ENCODE results near the gene ALPI. TPM values are rescaled to one million over a fixed set of nuclear protein-coding genes. Genes with fewer than 3 reads are reported as not detected.

ALPI gene
- total and polyA plus RNA-seq, 12 donors = not detected

GRCh38 chr2:232473467-232473890 lies 17.5 kb downstream of the ALPI start:
- WGBS, 4 donors = 39 to 71% (median 44%) methylated on average over 2 to 6 of the region's 6 CpGs
- Histone ChIP-seq H3K4me3 (no peak overlapping the region), H3K9me3 (replicated peaks in 1 of 3) (no peaks in the 10 kb centered on the region), H3K4me1 (replicated peaks in 1 of 2) (no peaks in the 10 kb centered on the region), H3K36me3 (replicated peaks in 1 of 2) (no peaks in the 10 kb centered on the region), H3K27ac (no peak overlapping the region), H3K27me3 (no peaks in the 10 kb centered on the region)
- intact Hi-C loops (cut with DNase I) = no loop called here
- peak in 6 of 7 donors; percentile 11 to 67 (median 54) for DNase-seq
- TF ChIP-seq CTCF (IDR thresholded peaks at IDR 0.05) (no peak), POLR2A (IDR thresholded peaks at IDR 0.05) (no peak)

GRCh38 chr2:232476045-232476444 lies 20.1 kb downstream of the ALPI start:
- DNase-seq = peak in 1 of 7 donors; percentile 8
- 64 to 90% (median 75%) methylated on average over 2 of the region's 2 CpGs for WGBS, 4 donors
- H3K36me3 ChIP-seq (replicated peaks in 1 of 2) = no peaks in the 10 kb centered on the region
- no peak overlapping the region for H3K27ac ChIP-seq
- no peak overlapping the region for H3K4me3 ChIP-seq
- no peaks in the 10 kb centered on the region for H3K27me3 ChIP-seq
- TF ChIP-seq POLR2A (IDR thresholded peaks at IDR 0.05) = no peak
- TF ChIP-seq CTCF (IDR thresholded peaks at IDR 0.05) = no peak
- no peaks in the 10 kb centered on the region for H3K4me1 ChIP-seq (replicated peaks in 1 of 2)
- H3K9me3 ChIP-seq (replicated peaks in 1 of 3) = no peaks in the 10 kb centered on the region
- intact Hi-C loops (cut with DNase I) = no loop called here

- H3K27ac ChIP-seq = no peak overlapping the region
- H3K9me3 ChIP-seq (replicated peaks in 1 of 3) = no peaks in the 10 kb centered on the region
- no peaks in the 10 kb centered on the region for H3K36me3 ChIP-seq (replicated peaks in 1 of 2)
- intact Hi-C loops (cut with DNase I) = no loop called here
- WGBS, 4 donors = 86 to 95% (median 93%) methylated on average over 5 to 7 of the region's 7 CpGs
- no peaks in the 10 kb centered on the region for H3K4me1 ChIP-seq (replicated peaks in 1 of 2)
- H3K27me3 ChIP-seq = no peaks in the 10 kb centered on the region
- DNase-seq = peak in 1 of 7 donors; percentile 7
- TF ChIP-seq CTCF (IDR thresholded peaks at IDR 0.05) = no peak
- no peak for TF ChIP-seq POLR2A (IDR thresholded peaks at IDR 0.05)
- no peak overlapping the region for H3K4me3 ChIP-seq
Measured at GRCh38 chr2:232476791-232477190, 20.8 kb downstream of the ALPI start.

GRCh38 chr2:232477751-232478510 lies 22.0 kb downstream of the ALPI start:
- no peak overlapping the region for H3K4me3 ChIP-seq
- intact Hi-C loops (cut with DNase I) = no loop called here
- H3K9me3 ChIP-seq (replicated peaks in 1 of 3) = no peaks in the 10 kb centered on the region
- no peaks in the 10 kb centered on the region for H3K27me3 ChIP-seq
- no peaks in the 10 kb centered on the region for H3K36me3 ChIP-seq (replicated peaks in 1 of 2)
- 77 to 92% (median 90%) methylated on average over 6 to 13 of the region's 13 CpGs for WGBS, 4 donors
- no peak overlapping the region for H3K27ac ChIP-seq
- no peaks in the 10 kb centered on the region for H3K4me1 ChIP-seq (replicated peaks in 1 of 2)
- no peak for TF ChIP-seq CTCF (IDR thresholded peaks at IDR 0.05)
- DNase-seq = peak in 1 of 7 donors; percentile 5
